ENCODE data around the gene CDC42BPB.

DNA sequence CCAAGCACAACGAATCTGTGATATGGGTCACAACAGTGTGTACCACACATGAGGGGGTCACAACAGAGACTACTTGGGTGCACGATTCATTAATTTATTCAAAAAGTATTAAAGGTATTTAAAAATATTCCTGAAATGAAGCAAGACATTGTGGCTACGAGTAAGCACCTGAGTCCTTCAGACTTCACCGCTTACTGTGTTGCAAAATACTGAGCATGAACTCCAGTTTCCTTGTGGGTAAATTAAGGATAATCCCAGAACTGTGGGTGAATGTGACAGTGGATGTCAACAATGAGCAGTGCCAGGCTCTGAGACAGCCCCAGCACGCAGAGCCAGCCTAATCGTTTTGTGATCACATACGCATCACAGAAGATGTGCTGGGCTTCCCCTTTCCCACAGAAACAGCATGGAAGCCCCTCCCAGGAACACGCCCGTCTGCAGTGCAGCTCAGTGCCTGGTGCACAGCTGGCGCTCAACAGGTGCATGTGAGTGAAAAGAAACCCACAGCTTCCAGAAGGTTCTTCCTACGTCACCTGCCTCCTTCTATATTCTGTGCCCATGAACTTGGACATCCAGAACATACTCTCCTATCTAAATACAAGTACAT is 29.1 kb downstream of the CDC42BPB start:
- TF ChIP-seq, protein P1, sequence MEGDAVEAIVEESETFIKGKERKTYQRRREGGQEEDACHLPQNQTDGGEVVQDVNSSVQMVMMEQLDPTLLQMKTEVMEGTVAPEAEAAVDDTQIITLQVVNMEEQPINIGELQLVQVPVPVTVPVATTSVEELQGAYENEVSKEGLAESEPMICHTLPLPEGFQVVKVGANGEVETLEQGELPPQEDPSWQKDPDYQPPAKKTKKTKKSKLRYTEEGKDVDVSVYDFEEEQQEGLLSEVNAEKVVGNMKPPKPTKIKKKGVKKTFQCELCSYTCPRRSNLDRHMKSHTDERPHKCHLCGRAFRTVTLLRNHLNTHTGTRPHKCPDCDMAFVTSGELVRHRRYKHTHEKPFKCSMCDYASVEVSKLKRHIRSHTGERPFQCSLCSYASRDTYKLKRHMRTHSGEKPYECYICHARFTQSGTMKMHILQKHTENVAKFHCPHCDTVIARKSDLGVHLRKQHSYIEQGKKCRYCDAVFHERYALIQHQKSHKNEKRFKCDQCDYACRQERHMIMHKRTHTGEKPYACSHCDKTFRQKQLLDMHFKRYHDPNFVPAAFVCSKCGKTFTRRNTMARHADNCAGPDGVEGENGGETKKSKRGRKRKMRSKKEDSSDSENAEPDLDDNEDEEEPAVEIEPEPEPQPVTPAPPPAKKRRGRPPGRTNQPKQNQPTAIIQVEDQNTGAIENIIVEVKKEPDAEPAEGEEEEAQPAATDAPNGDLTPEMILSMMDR (conservative IDR thresholded peaks at IDR 0.05 in 1 of 2, IDR thresholded peaks at IDR 0.05 in 1 of 2; ENCODE audit: extremely low read depth in 1 of 2, insufficient read depth in 1 of 2, low read depth in 1 of 2, low read length in 2 of 2) = no peak
- TF ChIP-seq EZH2 (IDR thresholded peaks at IDR 0.05; ENCODE audit: borderline replicate concordance, low read length) = no peak

Measured in mammary epithelial cell (primary cell).